GM12878 (cell line): ENCODE data around the gene PPM1G.

Experiments
- ATF7 ChIP-seq: fragments of 450-650 bp; IDR thresholded peaks from 2 replicates; pipeline ENCODE4 v1.6.1; 2016; ENCODE audit warnings: low read depth, mild to moderate bottlenecking
- CBX3 ChIP-seq: fragments of 200-600 bp; sonication (generic); IDR thresholded peaks from 2 replicates; pipeline ENCODE4 v1.6.1; 2016; ENCODE audit warnings: low read depth, borderline replicate concordance
- CREB1 ChIP-seq: IDR thresholded peaks from 2 replicates; pipeline ENCODE4 v1.6.1; 2012; ENCODE audit warnings: low read depth, mild to moderate bottlenecking, inconsistent platforms
- CTCF ChIP-seq, 3 experiments: IDR thresholded peaks in 2 of 3; conservative IDR thresholded peaks in 1 of 3; 2 replicates each; pipeline ENCODE4 v1.5.1; 2011; ENCODE audit warnings: low read depth in 3 of 3, low read length in 3 of 3, mild to moderate bottlenecking in 3 of 3, control low read depth in 2 of 3, moderate library complexity in 2 of 3, inconsistent platforms in 1 of 3, mixed read lengths in 1 of 3; ENCODE audit not compliant: control insufficient read depth in 2 of 3, insufficient read depth in 1 of 3; ENCODE audit errors: extremely low read depth in 1 of 3
- EZH2 ChIP-seq: IDR thresholded peaks from 2 replicates; pipeline ENCODE4 v1.6.1; 2012; ENCODE audit warnings: low read depth, mild to moderate bottlenecking, control low read depth, inconsistent platforms, low read length, borderline replicate concordance; ENCODE audit not compliant: control insufficient read depth
- MYC ChIP-seq: IDR thresholded peaks from 2 replicates; pipeline ENCODE4 v1.6.1; 2011; ENCODE audit warnings: mild to moderate bottlenecking, low read length, moderate library complexity, inconsistent platforms; ENCODE audit not compliant: insufficient read depth, insufficient replicate concordance, insufficient read length, severe bottlenecking
- NBN ChIP-seq: fragments of 450-650 bp; IDR thresholded peaks from 2 replicates; pipeline ENCODE4 v1.6.1; 2016
- POLR2AphosphoS2 ChIP-seq: IDR thresholded peaks from 2 replicates; pipeline ENCODE4 v1.6.1; 2011; ENCODE audit warnings: low read depth, mild to moderate bottlenecking, low read length, improper control_type of control experiment, moderate library complexity
- POLR2AphosphoS5 ChIP-seq: IDR thresholded peaks from 2 replicates; pipeline ENCODE4 v1.6.1; 2011; ENCODE audit warnings: mild to moderate bottlenecking, low read length, inconsistent platforms
- SIN3A ChIP-seq: IDR thresholded peaks from 2 replicates; pipeline ENCODE4 v1.6.1; 2012; ENCODE audit warnings: low read depth, low read length, improper control_type of control experiment
- ZNF622 ChIP-seq: fragments of 450-650 bp; IDR thresholded peaks from 2 replicates; pipeline ENCODE4 v1.6.1; 2017; ENCODE audit warnings: mild to moderate bottlenecking, inconsistent platforms

- TF ChIP-seq ZNF622 (no peak), CTCF (IDR thresholded peaks at IDR 0.05 in 2 of 3, conservative IDR thresholded peaks at IDR 0.05 in 1 of 3; ENCODE audit: control insufficient read depth in 2 of 3, extremely low read depth in 1 of 3, insufficient read depth in 1 of 3, low read depth in 3 of 3, low read length in 3 of 3) (no peak), EZH2 (no peak), MYC (peak; percentile 59), POLR2AphosphoS2 (peak; percentile 53; the same call in 1 of the 2 replicates), SIN3A (peak; percentile 94), CREB1 (peak; percentile 98), ATF7 (peak; percentile 97), CBX3 (no peak), NBN (peak; percentile 94), POLR2AphosphoS5 (peak; percentile 83)
These were observed 52.8 kb downstream of the PPM1G start, which contains the start of gene GTF3C2 for GRCh38 chr2:27356382-27357181.
